Left colon (tissue), 2 donors: ENCODE measurements around the gene JUND. TPM values are rescaled to one million over a fixed set of nuclear protein-coding genes. Genes with fewer than 3 reads are reported as not detected.
"Not testable (repeated sequence)": the region's sequence is repeated elsewhere in the genome, so short reads cannot be mapped to it uniquely, and the experiment has no call there.

Experiments
- ATAC-seq: fragments of 200-7000 bp; cut with Tn5 transposase; one replicate; pipeline ENCODE4 v1.9.1; 2020; ENCODE audit warnings: mild to moderate bottlenecking, moderate library complexity
- DNase-seq, 2 donors: peaks; one replicate each; pipeline ENCODE4 v3.0.0-alpha.2; 2020
- intact Hi-C, 2 donors: fragments of 100-400 bp; cut with DNase I in 1 of 2; cut with micrococcal nuclease in 1 of 2; formaldehyde crosslinking; loops; one replicate each; pipeline versions ENCODE4 v1.11.2 to v1.14.0; 2022; cut with DNase I, micrococcal nuclease
- long read RNA-seq: library from polyadenylated mRNA; unstranded; transcript quantifications from one replicate; pipeline ENCODE4 v2.0.0, GENCODE V29; 2021
- total RNA-seq, 2 donors: library from RNA; stranded (reverse); fragmentation: NEBNext Ultra II Directional; extraction: Animal tissue kit (Norgen Biotek cat#: 25700); gene quantifications; one replicate each; pipeline ENCODE4 v1.2.1, GENCODE V29; 2021
- donor health status: DM: no; HTN: no; CAD: no.
- donor health status: DM: yes; HTN: yes; CAD: no.

The JUND gene
- 100 to 1,000 TPM; 361 to 374 TPM for total RNA-seq
- long read RNA-seq, transcript JUND-201 (1 exons, 1,863 nt): major isoform, 361 of 361 reads
- long read RNA-seq, partial matches to known transcripts: 0 of 361 reads
- long read RNA-seq, other reads (novel, unspliced or antisense): 0 of 361 reads

DNA sequence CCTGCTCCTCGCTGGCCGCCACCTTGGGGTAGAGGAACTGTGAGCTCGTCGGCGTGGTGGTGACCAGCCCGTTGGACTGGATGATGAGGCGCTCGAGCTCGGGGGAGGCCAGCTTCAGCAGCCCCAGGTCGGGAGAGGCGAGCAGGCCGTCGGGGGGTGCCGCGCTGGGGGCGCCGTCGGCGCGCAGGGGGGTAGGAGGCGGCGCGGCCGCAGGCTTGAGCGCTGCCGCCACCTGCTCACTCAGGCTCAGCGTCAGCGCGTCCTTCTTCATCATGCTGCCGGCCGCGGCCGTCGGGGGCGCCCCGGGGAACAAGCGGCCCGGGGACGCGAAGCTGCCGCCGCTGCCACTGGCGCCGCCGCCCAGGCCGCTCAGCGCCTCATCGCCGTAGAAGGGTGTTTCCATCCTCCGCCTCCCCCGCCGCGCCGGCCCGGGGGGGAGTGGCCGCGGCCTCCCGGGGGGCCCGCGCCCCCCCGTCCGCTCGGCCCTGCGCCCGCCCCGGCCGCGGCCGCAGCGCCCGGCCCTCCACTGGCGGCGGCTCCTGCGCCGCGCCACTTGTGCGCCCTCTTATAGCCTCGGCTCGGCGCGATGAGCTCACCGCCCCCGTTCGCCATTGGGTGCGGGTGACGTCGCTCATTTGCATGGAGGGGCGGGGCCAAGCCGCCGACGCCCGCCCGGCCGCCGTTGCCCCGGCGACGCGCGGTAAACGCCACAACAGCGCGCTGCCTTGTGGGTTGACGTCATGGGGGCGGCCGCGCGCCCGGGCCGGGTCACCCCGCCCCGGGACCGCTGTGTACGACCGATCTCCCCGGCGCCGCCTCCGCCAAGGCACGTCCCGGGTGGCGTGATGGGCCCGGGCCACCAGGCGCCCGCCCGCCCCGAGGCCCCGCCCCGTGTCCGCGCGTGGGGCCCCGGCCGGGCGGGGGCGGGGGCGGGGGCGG, at the start of gene JUND:
Gene JUND (minus strand): TSS at position 541 of the 939 bp plus-strand sequence. CDS start 138 bp downstream, at position 403.
- peak; percentile 97 to 98 for DNase-seq
- ATAC-seq: peak; percentile 60
- intact Hi-C loops: no loop called here

DNA sequence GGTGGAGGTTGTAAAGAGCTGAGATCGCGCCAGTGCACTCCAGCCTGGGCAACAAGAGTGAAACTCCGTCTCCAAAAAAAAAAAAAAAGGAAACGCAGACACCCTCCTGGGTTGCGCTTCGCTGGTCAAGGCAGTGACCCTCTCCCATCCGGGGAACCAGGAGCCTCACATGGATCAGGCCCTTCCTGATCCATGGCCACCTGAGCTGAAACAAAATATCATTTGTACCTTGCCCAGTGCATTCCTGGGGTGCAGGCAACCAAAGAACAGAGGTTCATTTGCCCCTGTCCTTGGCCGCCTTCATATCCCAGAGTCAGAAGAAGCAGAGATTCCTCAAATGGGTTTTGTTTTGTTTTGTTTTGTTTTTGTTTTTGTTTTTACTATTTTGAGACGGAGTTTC, 49.4 kb upstream of the JUND start:
- intact Hi-C loops: no loop called here
- ATAC-seq (no peak), DNase-seq (no peak)

DNA sequence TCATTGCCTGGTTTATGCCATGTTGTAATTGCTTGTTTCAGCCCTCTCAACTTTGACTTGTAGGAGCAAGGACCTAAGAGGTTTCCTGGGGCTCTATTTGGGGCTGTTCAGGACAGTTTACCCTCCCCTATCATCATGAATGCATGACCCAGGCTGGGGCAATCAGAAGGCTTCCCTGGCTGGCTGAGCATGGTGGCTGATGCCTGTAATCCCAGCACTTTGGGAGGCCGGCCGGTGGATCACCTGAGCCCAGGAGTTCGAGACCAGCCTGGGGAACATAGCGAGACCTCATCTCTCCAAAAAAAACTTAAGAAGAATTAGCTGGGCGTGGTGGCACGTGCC, 47.6 kb upstream of the JUND start:
- intact Hi-C loops: loop anchor here in 1 of 2 donors (2.0 to 10.0 kb wide), 2 partner anchors 50 to 124 kb away; partner anchors contain the start of gene RAB3A
- no peak for ATAC-seq
- no peak for DNase-seq

DNA sequence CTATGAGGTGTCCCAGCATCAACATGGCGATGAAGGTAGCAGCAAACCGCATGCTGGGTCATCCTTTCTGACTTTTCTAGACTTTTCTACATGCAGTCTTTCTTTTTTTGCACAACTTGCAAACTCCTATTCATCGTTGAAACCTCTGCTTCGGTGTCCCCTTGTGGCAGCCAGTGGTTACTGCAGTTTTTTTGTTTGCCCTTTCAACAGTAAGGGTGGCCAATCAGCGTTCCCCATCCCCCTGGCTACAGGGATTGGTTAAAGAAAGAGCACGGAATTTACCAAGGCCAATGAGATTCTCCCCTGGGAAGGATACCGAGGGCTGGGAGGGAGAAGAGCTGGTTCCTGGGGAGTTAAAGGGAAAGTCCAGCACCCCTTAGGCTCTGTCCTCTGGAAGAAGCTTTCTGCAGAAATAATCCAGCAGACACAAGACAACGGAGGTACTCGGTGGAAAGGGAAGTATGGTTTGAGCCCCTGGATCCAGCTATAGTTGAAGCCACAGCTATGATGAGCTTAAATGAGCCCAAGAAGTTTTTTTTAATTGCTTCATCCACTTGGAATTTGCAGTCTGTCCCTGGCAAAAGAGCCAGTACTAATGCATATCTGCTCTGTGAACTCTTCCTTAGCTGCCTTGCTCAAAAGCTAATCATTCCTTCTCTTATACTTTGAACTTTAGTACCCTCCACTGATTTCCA, 47.1 kb upstream of the JUND start:
- peak; percentile 88 to 95 for DNase-seq
- intact Hi-C loops: loop anchor here in 1 of 2 donors (2.0 to 10.0 kb wide), 2 partner anchors 50 to 124 kb away; partner anchors contain the start of gene RAB3A
- peak; percentile 91 for ATAC-seq

DNA sequence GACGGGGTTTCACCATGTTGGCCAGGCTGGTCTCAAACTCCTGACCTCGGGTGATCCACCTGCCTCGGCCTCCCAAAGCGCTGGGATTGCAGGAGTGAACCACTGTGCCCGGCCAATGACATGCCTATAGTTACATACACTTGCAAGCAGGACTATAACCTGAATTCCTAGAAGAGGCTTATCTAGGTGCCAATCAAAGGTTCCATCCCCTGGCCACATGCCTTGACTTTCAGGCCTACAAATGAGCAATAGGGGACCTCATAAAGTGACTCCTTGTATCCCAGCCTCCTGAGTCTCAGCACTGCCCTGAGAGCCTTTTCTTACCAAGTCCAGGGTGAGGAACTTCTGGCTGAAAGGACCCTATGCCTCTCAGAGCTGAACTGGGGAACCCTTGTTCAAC, 45.4 kb upstream of the JUND start:
- intact Hi-C loops: loop anchor here in 1 of 2 donors (10.0 kb wide), 1 partner anchor 122 kb away; the partner anchor contains the start of gene RAB3A
- ATAC-seq: no peak
- DNase-seq: no peak

DNA sequence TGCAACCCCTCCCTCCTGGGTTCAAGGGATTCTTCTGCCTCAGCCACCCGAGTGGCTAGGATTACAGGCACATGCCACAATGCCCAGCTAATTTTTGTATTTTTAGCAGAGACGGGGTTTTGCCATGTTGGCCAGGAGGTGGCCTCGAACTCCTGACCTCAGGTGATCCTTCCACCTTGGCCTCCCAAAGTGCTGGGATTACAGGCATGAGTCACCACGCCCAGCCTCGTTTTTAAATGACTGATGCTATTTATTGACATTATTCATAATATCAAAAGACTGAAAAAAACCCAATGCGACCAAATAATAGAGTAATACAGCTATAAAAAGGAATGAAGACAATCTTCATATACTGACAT, 42.9 kb upstream of the JUND start:
- not testable (repeated sequence) for ATAC-seq, DNase-seq
- intact Hi-C loops: loop anchor here in 1 of 2 donors (10.0 kb wide), 1 partner anchor 120 kb away; the partner anchor contains the start of gene RAB3A

DNA sequence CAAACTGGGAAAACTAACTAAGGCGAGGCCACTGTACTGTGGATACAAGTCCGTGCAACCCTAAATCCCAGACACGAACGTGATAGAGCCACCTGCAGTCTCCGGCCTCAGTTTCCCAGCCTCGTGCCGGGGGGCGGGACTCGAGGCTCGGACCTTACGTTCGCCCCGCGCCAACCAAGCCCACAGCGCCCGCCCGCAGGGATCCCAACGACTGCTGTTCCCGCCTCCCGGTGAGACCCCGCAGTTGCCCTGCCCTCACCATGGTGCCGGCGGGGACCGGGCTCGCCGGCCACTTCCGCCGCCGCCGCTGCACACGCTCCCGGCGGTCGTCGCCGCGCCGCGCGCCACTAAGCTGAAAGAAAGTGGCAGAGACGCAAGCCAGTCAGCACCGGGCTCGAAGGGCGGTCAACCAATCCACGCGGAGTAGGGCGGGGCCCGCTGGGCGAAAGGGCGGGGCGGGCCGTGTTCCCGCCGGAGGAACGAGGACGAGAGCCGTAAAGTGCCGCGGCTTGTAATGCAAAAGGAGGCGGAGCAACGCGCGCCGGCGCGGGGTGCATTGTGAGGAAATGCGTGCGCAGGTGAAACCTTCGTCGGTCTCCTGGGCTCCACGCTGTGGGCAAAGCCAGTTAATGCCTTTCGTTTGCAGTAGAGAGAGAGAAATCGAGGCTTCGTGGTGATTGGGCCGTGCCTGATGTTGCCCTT, 41.5 kb upstream of the JUND start, which contains the start of gene LSM4:
Gene LSM4 (minus strand): TSS at position 318 of the 702 bp plus-strand sequence. CDS start 56 bp downstream, at position 262.
- DNase-seq (peak; percentile 99 to 100), ATAC-seq (peak; percentile 64)
- intact Hi-C loops: loop anchor here in 1 of 2 donors (10.0 kb wide), 1 partner anchor 118 kb away; the partner anchor contains the start of gene RAB3A

DNA sequence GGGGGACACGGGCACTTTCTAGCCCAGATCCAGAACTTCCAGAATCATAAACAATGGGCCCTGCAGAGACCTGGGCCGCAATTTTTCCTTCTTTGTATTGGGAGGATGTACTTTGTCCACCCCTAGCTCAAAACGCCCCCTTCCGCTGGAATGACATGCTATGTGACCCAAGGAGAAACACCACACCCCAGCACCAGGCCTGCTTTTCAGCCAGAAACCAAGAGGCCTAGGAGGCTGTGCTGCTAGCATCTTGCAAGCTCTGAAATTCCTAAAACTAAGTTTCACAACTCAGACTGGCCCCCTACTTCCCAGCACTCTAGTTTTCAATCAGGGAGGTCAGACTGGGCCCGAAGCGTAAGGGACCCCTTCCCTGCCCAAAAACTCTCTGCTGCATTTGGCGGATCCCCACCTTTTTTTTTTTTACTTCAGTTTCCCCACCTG, 40.9 kb upstream of the JUND start:
- peak; percentile 28 for ATAC-seq
- DNase-seq: peak; percentile 85
- intact Hi-C loops: loop anchor here in 1 of 2 donors (10.0 kb wide), 1 partner anchor 118 kb away; the partner anchor contains the start of gene RAB3A

DNA sequence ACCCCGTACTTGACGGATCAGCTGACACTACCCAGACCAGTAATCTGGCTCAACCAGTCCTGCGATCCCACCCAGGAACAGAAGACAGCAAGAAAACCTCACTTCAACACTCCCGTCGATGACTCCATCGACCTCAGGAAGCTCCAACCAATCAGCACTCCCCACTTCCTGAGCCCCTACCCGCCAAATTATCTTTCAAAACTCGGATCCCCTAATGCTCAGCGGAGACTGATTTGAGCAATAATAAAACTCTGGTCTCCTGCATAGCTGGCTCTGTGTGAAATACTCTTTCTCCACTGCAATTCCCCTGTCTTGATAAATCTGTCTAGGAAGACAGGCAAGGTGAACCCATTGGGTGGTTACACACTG, 40.3 kb upstream of the JUND start:
- intact Hi-C loops: loop anchor here in 1 of 2 donors (10.0 kb wide), 1 partner anchor 117 kb away; the partner anchor contains the start of gene RAB3A
- DNase-seq (no peak), ATAC-seq (no peak)

DNA sequence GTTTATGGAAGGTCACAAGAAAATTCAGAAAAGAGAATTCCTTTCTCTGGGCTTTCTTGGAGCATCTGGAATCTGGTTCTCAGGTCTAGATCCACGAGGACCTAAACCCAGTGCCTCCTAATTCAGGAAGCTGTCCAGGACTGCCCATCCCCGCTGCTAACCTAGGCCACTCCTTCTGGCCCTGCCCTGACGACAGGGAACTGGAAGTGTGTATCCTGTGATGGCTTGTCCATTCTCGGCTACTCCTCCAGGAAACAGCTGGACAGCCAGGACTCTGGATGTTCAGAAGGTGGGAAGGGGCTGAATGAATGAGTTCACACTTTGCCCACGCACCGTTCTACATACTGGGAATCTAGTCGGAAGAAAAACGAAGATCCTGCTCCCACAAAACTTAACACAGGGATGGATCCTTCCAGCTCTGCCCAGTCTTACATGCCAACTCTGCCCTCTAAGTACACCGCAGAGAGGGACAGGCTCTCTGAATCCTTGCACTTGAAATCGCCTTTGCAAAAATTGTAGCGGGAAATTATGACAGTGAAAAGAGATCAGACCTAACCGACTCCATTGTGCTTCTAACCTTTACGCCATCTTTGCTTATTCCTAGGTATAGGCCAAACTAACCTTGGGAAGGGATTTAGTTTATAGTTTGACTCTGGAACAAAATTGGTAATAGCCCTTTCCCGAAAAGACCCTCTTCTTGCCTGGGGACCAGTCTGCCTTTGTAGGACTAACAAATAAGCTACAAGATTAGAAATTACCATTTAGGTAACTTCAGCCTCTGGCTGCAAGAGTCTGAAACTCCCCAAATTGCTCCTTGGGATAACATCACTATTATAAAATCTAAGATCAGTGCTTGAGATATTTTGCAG, 39.7 kb upstream of the JUND start:
- intact Hi-C loops: loop anchor here in 1 of 2 donors (10.0 kb wide), 1 partner anchor 116 kb away; the partner anchor contains the start of gene RAB3A
- ATAC-seq (peak; percentile 54), DNase-seq (peak; percentile 79 to 92)

DNA sequence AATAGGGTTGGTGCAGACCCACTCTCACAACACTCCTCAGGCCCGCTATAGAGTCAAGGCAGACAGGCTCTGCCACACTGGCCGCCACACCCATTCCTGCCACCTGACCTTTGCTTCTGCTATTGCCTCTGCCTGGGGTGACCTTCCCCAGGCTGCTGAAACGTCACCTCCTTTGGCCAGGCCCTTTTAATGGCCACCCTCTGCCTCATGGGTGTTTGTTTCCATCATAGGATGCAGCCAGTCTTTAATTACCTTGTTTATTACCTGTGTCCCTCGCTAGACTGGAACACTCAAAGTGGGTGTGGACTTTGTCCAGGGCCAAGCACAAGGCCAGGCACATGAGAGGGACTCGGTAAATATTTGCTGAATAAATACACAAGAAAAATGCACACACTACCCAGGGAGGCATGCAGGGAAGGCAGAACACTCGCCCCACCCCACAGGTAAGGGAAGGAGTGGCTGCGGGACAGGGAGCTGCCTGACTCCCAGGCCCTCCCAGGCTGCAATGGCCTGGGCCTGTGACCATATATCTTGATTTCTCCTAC, 38.2 kb upstream of the JUND start:
- peak; percentile 84 to 93 for DNase-seq
- intact Hi-C loops: loop anchor here in 1 of 2 donors (10.0 kb wide), 1 partner anchor 115 kb away; the partner anchor contains the start of gene RAB3A

DNA sequence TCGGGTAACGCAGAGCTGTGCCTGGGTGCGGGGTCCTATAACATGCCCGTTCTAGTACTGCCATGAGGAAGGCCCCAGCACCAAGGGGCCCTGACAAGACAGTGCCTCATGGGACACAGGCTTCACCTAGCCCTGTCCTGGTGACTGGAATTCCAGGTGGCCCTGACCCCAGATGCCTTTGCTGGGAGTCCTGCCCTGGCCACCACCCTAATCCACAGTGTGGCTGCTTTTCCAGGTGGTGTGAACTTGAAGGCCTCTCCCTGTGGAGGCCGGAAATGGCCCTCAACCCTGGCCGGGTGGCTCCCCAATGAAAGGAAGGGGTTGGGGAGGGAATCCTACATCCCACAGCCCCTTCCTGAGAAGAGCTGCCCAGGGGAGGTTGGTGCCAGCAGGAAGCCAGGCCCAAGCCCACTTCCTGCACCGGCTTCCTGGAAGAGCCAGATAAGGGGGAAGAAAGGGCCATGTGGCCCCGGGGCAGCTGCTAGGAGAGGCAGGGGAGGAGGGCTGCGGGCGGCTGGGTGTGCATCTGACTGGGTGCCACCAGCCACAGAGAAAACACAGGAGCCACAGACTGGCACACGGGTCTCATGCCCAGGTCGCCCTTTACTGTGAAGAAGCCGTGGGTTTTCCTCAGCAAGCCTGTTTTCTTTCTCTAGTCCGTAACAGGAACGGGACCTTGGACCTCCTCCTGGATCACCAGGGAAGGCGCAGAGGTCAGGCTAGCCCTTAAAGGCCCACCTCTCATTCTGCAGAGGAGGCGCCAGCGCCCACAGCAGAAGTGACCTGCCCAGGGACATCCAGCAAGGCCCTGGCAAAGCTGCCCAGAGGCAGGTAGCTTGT, 36.8 kb upstream of the JUND start:
- ATAC-seq: peak; percentile 3
- intact Hi-C loops: no loop called here

More for the DNA sequence above, 38.2 kb upstream of the JUND start:
- ATAC-seq: peak; percentile 58

DNA sequence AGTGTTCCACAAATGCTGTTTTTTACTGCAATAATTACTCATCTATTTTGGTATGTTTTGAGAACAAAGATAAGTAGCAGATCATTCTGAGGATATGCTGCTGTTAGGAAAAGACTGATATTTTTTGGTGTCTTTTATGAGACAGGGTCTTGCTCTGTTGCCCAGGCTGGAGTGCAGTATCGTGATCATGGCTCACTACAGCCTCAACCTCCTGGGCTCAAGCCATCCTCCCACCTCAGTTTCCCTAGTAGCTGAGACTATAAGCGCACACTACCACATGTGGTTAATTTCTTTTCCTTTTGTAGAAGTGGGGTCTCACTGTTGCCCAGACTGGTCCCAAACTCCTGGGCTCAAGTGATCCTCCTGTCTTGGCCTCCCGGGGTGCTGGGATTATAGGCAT, 32.0 kb upstream of the JUND start:
- DNase-seq (no peak), ATAC-seq (no peak)
- intact Hi-C loops: no loop called here

More for the DNA sequence above, 36.8 kb upstream of the JUND start:
- peak; percentile 66 to 69 for DNase-seq

DNA sequence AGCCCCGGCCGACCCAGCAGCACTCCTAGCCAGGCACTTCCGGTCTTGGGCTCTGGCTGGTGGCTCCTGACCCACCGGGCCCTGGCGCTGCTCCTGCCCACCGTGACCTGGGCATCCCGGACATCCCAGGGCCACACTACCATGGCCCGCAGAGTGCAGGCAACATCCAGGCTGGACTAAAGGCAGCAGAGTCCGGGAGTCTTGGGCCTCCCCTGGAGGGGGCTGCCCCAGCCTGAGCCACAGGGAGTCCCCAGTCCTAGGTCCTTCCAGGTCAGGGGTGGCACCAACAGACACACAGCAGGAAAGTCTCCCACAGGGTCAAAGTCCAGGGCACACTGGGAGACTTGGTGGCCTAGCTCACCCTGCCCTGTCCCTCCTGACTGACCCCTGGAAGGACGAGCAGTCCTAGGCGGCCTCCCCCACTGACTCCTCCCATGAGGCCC, 30.7 kb upstream of the JUND start:
- DNase-seq (no peak), ATAC-seq (peak; percentile 35)
- intact Hi-C loops: no loop called here

DNA sequence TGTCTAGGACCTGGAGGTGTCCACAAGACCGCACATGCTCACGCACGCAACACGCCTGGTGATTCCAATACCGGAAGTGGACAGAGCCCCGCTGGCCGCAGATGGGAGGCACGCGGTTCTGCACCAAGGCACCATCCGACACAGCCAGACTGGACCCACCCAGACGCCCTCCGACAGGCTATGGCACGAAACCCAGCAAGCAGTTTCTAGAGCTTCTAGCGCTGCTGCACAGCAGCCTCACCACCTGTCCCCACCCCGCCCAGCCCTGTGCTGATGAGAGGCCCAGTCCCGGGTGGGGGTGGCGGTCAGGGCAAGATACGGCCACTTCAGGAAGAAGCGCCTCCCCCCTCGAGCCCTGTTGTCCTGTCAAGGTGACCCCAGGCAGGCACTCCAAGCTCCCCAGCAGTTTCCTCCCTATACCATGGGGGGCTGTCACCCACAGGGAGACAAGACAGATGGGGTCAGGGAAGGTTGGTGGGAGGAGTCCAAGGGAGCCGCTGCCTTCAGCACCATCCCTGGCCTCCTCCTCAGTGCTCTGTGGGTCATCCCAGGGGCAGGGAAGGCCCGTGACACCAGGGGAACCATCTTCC, 30.2 kb upstream of the JUND start:
- intact Hi-C loops: no loop called here
- DNase-seq: peak in 1 of 2 donors; percentile 55
- peak; percentile 47 for ATAC-seq

DNA sequence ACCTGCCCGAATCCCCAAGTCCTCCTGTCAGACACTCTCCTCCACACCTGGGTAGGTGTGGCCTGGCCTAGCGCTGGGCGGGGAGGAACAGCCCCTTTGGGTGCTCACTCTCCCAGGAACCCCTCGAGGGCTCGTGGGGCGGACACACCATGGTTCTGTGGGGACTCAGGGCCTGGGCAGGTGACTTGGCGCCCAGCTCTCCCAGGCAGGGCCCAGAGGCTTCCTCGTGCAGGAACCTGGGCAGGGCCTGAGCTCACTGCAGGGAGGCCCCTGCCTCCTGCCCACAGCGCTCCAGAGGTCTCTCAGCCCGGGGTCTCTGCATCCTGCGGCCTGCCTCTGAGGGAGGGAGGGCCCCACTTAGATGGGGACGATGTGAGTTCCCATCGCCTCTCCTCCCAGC, 29.5 kb upstream of the JUND start:
- ATAC-seq: no peak
- no peak for DNase-seq
- intact Hi-C loops: no loop called here
